ENCODE data around the gene FGF1.
A peak's percentile ranks its signal among the peaks of the same experiment; 100 is the strongest.

The FGF1 gene

GRCh38 chr5:142644640-142645361 lies 41.1 kb downstream of the FGF1 start:
- peak in 25 of 58 donors; percentile 10 to 82 (median 48) for DNase-seq

GRCh38 chr5:142644127-142644526 lies 41.8 kb downstream of the FGF1 start:
- no peak for DNase-seq

GRCh38 chr5:142643634-142644033 lies 42.3 kb downstream of the FGF1 start:
- DNase-seq, result no peak

- DNase-seq, result peak in 9 of 58 donors; percentile 2 to 28 (median 22)
Observed at GRCh38 chr5:142642427-142642826, 43.5 kb downstream of the FGF1 start.

- DNase-seq, result no peak
Observed at GRCh38 chr5:142641711-142642110, 44.2 kb downstream of the FGF1 start.

- no peak for DNase-seq
Observed at GRCh38 chr5:142640316-142641005, 45.4 kb downstream of the FGF1 start.

- no peak for DNase-seq
Observed at GRCh38 chr5:142639455-142639854, 46.4 kb downstream of the FGF1 start.

- no peak for DNase-seq
Observed at GRCh38 chr5:142637871-142638270, 48.0 kb downstream of the FGF1 start.

- DNase-seq, result no peak
Observed at GRCh38 chr5:142636698-142637324, 49.1 kb downstream of the FGF1 start.

GRCh38 chr5:142636093-142636492 lies 49.8 kb downstream of the FGF1 start:
- DNase-seq, result no peak

- DNase-seq, result no peak
Observed at GRCh38 chr5:142634216-142635011, 51.5 kb downstream of the FGF1 start.

GRCh38 chr5:142630927-142631539 lies 54.9 kb downstream of the FGF1 start:
- DNase-seq, result no peak

- peak in 33 of 58 donors; percentile 5 to 81 (median 38) for DNase-seq
Observed at GRCh38 chr5:142627383-142628217, 58.3 kb downstream of the FGF1 start.

- DNase-seq, result no peak
Observed at GRCh38 chr5:142626786-142627185, 59.1 kb downstream of the FGF1 start.

- DNase-seq, result no peak
Observed at GRCh38 chr5:142626099-142626498, 59.8 kb downstream of the FGF1 start.

GRCh38 chr5:142621227-142621626 lies 64.7 kb downstream of the FGF1 start:
- DNase-seq, result no peak

- DNase-seq, result no peak
Observed at GRCh38 chr5:142619815-142620214, 66.1 kb downstream of the FGF1 start.

GRCh38 chr5:142618130-142618523 lies 67.8 kb downstream of the FGF1 start:
- DNase-seq, result no peak

GRCh38 chr5:142617416-142618129 lies 68.3 kb downstream of the FGF1 start:
- DNase-seq, result no peak

GRCh38 chr5:142615948-142616347 lies 69.9 kb downstream of the FGF1 start:
- DNase-seq, result no peak

All from anterior cingulate cortex (tissue), 58 donors.